ENCODE data around the gene KIAA0825.

DNA sequence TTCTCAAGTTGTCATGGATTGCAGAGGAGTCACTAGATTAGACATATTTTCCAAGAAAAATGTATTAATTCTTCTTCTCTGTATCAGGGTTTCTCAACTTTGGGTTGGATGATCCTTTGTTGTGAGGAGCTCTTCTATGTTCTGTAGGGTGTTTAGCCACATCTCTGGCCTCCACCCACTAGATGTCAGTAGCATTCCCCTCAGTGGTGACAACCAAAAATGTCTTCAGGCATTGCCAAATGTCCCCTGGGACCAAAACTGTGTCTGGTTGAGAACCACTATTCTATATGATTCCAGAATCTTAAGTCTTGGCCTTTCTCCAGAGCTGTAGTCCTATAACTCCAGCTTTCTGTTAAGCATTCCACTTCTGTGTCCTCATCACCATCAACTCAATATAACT is 220.9 kb downstream of the KIAA0825 start:
- TF ChIP-seq, protein P1, sequence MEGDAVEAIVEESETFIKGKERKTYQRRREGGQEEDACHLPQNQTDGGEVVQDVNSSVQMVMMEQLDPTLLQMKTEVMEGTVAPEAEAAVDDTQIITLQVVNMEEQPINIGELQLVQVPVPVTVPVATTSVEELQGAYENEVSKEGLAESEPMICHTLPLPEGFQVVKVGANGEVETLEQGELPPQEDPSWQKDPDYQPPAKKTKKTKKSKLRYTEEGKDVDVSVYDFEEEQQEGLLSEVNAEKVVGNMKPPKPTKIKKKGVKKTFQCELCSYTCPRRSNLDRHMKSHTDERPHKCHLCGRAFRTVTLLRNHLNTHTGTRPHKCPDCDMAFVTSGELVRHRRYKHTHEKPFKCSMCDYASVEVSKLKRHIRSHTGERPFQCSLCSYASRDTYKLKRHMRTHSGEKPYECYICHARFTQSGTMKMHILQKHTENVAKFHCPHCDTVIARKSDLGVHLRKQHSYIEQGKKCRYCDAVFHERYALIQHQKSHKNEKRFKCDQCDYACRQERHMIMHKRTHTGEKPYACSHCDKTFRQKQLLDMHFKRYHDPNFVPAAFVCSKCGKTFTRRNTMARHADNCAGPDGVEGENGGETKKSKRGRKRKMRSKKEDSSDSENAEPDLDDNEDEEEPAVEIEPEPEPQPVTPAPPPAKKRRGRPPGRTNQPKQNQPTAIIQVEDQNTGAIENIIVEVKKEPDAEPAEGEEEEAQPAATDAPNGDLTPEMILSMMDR (IDR thresholded peaks at IDR 0.05; ENCODE audit: poor library complexity, severe bottlenecking): no peak
- no peak for TF ChIP-seq EZH2 (IDR thresholded peaks at IDR 0.05; ENCODE audit: borderline replicate concordance, insufficient read depth, low read length, poor library complexity, severe bottlenecking)
